ENCODE results near the gene CAMKK1.
A peak's percentile ranks its signal among the peaks of the same experiment; 100 is the strongest.

Gene CAMKK1

DNA sequence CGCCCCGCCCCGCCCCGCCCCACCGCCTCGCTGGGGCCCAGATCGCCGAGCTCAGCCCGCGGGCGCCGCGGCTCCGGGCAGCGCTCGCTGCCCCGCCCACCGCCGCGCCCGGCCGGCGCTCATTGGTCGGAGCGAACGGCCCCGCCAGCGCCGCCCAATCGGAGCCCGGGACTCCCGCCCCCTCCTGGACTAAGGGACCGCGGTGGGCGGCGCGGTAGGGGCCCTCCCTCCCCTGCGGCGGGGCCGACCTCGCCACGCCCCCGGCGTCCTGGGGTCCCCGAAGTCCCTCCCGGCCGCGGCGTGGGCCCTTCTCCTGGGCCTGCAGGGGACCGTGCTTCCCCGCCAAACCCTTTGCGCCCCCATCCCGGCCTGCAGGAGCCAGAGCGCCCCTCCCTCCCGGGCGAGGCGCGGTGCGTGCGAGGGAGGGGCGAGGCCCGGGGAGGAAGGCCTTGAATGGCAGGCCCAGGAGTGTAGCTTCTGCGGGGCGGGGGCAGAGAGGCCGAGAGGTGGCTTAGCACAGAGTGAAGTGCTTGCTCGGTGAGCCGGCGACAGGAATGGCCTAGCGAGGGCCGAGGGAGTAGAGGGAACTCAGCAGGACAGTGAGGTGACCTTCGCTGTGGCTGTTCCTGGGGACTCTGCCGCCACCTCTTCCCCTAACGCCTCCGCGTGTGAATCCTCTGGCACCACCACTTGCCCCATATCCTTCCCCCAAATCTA is at the start of gene CAMKK1:
Gene CAMKK1 (minus strand): TSS at position 51 of the 717 bp plus-strand sequence. CDS start 7,366 bp downstream, outside the sequence.
- H3K4me3 ChIP-seq (ENCODE audit: low read depth, low read length): peak within 1 kb of the TSS; percentile 66
- TF ChIP-seq, protein P1, sequence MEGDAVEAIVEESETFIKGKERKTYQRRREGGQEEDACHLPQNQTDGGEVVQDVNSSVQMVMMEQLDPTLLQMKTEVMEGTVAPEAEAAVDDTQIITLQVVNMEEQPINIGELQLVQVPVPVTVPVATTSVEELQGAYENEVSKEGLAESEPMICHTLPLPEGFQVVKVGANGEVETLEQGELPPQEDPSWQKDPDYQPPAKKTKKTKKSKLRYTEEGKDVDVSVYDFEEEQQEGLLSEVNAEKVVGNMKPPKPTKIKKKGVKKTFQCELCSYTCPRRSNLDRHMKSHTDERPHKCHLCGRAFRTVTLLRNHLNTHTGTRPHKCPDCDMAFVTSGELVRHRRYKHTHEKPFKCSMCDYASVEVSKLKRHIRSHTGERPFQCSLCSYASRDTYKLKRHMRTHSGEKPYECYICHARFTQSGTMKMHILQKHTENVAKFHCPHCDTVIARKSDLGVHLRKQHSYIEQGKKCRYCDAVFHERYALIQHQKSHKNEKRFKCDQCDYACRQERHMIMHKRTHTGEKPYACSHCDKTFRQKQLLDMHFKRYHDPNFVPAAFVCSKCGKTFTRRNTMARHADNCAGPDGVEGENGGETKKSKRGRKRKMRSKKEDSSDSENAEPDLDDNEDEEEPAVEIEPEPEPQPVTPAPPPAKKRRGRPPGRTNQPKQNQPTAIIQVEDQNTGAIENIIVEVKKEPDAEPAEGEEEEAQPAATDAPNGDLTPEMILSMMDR (IDR thresholded peaks at IDR 0.05; ENCODE audit: low read depth, low read length): no peak

DNA sequence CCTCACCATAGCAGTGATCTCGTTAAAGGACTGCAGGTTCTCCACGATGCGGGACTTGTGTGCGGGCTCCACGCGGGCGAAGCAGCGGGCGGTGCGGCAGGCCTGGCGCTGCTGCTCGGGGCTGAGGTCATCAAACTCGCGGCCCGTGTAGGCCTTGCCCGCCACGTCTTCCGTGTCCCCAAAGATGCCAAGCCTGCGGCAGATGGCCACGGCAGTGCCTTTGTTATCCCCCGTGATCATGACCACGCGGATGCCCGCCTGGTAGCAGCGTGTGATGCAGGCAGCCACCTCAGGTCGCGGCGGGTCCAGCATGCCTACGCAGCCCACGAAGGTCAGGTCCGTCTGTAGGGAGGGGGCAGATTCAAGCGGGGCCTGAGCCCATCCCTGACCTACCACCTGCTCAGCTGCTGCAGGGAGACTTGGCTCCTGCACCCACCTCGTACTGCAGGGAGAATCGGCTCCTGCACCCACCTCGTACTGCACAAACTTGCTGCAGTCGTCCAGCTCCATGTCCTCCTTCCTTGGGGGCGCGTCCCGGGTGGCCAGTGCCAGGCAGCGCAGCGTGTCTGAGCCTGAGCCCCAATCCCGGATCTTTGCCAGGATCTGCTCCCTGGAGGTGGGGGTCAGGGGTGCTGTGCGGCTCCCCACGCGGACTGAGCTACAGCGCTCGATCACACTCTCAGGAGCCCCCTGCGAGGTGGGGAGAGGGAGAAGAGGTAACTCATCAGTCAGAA is 48.3 kb upstream of the CAMKK1 start:
- TF ChIP-seq, protein P1 (IDR thresholded peaks at IDR 0.05; ENCODE audit: low read depth, low read length): no peak
- H3K4me3 ChIP-seq (ENCODE audit: low read depth, low read length): no peak overlapping the region

DNA sequence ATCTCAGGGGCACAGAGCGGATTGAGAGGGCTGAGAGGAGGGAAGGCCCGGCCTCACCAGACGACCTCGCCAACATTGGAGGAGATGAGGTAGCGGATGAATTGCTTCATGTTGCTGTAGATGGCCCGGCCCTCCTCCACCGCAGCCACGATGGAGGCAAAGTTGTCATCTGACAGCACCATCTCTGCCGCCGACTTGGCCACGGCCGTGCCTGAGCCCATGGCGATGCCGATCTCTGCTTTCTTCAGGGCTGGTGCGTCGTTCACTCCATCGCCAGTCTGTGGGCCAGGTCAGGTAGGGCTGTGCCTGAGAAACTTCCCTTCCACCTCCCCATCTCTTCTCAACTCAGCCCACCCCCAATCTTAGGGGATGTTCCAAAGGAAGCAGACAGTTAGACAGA is 44.5 kb upstream of the CAMKK1 start:
- TF ChIP-seq, protein P1 (IDR thresholded peaks at IDR 0.05; ENCODE audit: low read depth, low read length): no peak
- H3K4me3 ChIP-seq (ENCODE audit: low read depth, low read length): no peak overlapping the region

DNA sequence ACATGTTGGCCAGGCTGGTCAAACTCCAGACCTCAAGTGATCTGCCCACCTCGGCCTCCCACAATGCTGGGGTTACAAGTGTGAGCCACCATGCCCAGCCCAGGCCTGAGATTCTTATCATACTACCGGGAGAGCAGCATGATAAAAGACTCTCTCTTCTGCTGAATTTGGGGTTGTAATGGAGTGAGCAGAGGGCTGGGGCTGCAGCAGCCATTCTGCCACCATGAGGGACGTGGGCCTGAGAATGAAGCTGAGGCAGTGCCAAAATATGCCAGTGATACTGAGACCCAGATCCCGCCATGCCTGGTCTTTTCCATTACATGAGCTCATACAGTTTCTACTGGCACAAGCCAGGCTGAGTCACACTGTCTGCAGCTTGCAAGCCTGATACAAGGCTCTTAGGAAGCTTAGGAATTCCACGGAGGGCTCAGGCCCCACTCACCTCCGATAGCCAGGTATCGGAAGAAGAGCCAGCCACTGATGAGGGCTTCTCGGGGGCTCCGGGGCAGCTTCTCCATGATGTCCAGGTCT is 43.0 kb upstream of the CAMKK1 start:
- TF ChIP-seq, protein P1 (IDR thresholded peaks at IDR 0.05; ENCODE audit: low read depth, low read length): no peak

DNA sequence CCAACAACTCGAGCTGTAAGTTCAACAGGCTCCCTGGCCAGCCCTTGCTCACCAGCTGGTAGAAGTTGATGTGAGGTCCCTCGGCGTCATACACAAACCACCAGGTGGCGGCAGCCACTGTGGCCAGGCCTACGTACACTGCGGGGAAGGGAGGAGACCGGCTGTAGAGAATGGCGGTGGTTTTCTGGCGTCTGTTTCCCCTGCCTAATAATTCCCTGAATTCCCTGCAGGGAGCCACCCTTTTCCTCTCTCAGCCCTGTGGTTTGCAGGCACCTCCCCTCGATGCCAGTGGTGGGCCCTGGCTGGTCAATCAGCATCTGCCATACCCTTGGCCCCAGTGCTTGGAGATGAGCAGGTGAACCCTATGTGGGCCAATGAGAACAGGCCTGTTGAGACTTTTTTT is 42.3 kb upstream of the CAMKK1 start:
- TF ChIP-seq, protein P1 (IDR thresholded peaks at IDR 0.05; ENCODE audit: low read depth, low read length): peak; percentile 62
- H3K4me3 ChIP-seq (ENCODE audit: low read depth, low read length): no peak overlapping the region

More for the DNA sequence above, 43.0 kb upstream of the CAMKK1 start:
- H3K4me3 ChIP-seq (ENCODE audit: low read depth, low read length): no peak overlapping the region

GRCh38 chr17:3929764-3930163 is 36.9 kb upstream of the CAMKK1 start:
- H3K4me3 ChIP-seq (ENCODE audit: low read depth, low read length): no peak overlapping the region
- TF ChIP-seq, protein P1 (IDR thresholded peaks at IDR 0.05; ENCODE audit: low read depth, low read length): no peak

DNA sequence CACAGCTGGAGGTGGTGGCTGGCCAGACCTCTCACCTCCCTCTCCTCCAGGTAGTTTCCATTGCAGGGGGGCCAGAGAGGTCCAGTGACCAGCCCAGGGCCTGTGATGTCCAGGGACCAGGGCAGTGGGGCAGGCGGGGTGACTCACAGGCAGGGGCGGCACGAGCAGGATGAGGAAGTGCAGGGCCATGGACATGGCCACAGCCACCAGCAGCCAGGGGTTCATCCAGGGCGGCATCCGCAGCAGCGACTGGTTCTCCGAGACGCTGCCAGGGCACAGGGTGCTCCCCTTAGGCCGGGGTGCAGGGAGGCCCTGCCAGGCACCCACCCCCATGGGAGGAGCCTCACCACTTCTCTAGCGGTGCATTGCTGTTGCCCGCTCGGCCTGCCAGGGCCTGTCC is 36.3 kb upstream of the CAMKK1 start:
- no peak overlapping the region for H3K4me3 ChIP-seq (ENCODE audit: low read depth, low read length)
- TF ChIP-seq, protein P1 (IDR thresholded peaks at IDR 0.05; ENCODE audit: low read depth, low read length): no peak

All from WI38 (cell line).